Measurements from ENCODE around the gene UBAC2.

UBAC2 gene

DNA sequence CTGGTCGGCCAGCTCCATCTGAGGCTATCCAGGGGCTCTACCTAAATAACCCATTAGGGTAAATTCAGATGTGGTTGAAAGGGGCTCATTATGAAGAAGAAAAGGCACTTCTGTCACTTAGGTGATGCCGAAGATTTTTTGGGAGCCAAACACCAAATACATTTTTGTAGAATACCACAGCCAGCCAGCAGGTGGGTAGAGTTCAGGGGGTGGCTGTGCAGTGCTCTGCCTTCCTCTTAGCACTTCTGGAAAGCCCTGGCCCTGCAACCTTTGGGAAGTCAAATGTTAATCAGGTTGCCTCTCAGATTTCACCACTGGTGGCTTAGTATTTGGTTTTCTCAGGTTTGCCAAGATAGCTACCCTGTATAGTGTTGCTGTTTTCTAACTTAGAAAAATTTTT, 76.1 kb downstream of the UBAC2 start:
- no peak for TF ChIP-seq EZH2 (IDR thresholded peaks at IDR 0.05; ENCODE audit: borderline replicate concordance, low read length)
- peak; percentile 20; the same call in 1 of the 2 replicates for TF ChIP-seq CTCF (IDR thresholded peaks at IDR 0.05; ENCODE audit: low read length)
- Histone ChIP-seq H3K4me2 (ENCODE audit: low read length) (no peak overlapping the region), H3K36me3 (ENCODE audit: insufficient read depth, low read length) (peaks cover 20% of the 10 kb centered on the region), H4K20me1 (ENCODE audit: insufficient read depth, low read length) (no peaks in the 10 kb centered on the region), H3K4me1 (ENCODE audit: insufficient read depth, low read length, severe bottlenecking) (peaks cover 8% of the 10 kb centered on the region), H3K79me2 (ENCODE audit: insufficient read depth, low read length) (no peaks in the 10 kb centered on the region), H3K9me2 (ENCODE audit: low read depth, low read length) (no peaks in the 10 kb centered on the region), H3K9me3 (ENCODE audit: low read length) (no peaks in the 10 kb centered on the region), H2AFZ (ENCODE audit: low read length) (no peak overlapping the region), H3F3A (ENCODE audit: insufficient read depth, low read length) (no peaks in the 10 kb centered on the region), H3K4me3 (ENCODE audit: low read depth, low read length, poor library complexity, severe bottlenecking) (no peak overlapping the region), H3K27me3 (ENCODE audit: insufficient read depth, low read length) (no peaks in the 10 kb centered on the region), H3K27ac (ENCODE audit: low read depth, low read length, poor library complexity, severe bottlenecking) (no peak overlapping the region), H3K9ac (ENCODE audit: low read length) (no peak overlapping the region)

GRCh38 chr13:99277629-99278028, 77.0 kb downstream of the UBAC2 start:
- Histone ChIP-seq H4K20me1 (ENCODE audit: insufficient read depth, low read length) (no peaks in the 10 kb centered on the region), H3K4me2 (ENCODE audit: low read length) (no peak overlapping the region), H2AFZ (ENCODE audit: low read length) (no peak overlapping the region), H3K9me3 (ENCODE audit: low read length) (no peaks in the 10 kb centered on the region), H3K9ac (ENCODE audit: low read length) (no peak overlapping the region), H3F3A (ENCODE audit: insufficient read depth, low read length) (no peaks in the 10 kb centered on the region), H3K27me3 (ENCODE audit: insufficient read depth, low read length) (no peaks in the 10 kb centered on the region), H3K79me2 (ENCODE audit: insufficient read depth, low read length) (no peaks in the 10 kb centered on the region), H3K4me3 (ENCODE audit: low read depth, low read length, poor library complexity, severe bottlenecking) (no peak overlapping the region), H3K36me3 (ENCODE audit: insufficient read depth, low read length) (peaks cover 11% of the 10 kb centered on the region), H3K9me2 (ENCODE audit: low read depth, low read length) (no peaks in the 10 kb centered on the region), H3K27ac (ENCODE audit: low read depth, low read length, poor library complexity, severe bottlenecking) (no peak overlapping the region), H3K4me1 (ENCODE audit: insufficient read depth, low read length, severe bottlenecking) (peaks cover 15% of the 10 kb centered on the region)
- TF ChIP-seq CTCF (IDR thresholded peaks at IDR 0.05; ENCODE audit: low read length) (no peak), EZH2 (IDR thresholded peaks at IDR 0.05; ENCODE audit: borderline replicate concordance, low read length) (no peak)

DNA sequence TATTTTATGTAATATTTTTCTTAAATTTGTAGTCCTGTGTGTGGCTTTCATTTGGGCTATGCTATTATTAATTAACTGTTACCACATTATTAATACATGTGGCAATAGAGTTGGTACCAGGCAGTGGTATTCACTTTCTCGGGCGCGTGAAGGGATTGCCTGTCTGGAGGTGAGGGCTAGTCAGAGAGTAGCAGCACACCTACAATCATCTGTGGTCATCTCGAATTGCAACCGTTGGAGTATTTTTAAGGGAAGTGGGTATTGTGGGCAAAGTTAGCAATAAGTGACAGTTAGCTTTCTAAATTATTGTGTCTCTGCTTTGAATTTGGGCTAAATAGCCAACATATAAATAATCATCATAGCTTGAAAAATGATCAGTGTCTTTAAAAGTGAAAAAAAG, 77.5 kb downstream of the UBAC2 start:
- Histone ChIP-seq H3K36me3 (ENCODE audit: insufficient read depth, low read length) (peaks cover 9% of the 10 kb centered on the region), H3K4me1 (ENCODE audit: insufficient read depth, low read length, severe bottlenecking) (peaks cover 21% of the 10 kb centered on the region), H3K9me2 (ENCODE audit: low read depth, low read length) (no peaks in the 10 kb centered on the region), H3K4me3 (ENCODE audit: low read depth, low read length, poor library complexity, severe bottlenecking) (no peak overlapping the region), H2AFZ (ENCODE audit: low read length) (no peak overlapping the region), H3F3A (ENCODE audit: insufficient read depth, low read length) (no peaks in the 10 kb centered on the region), H3K79me2 (ENCODE audit: insufficient read depth, low read length) (no peaks in the 10 kb centered on the region), H3K4me2 (ENCODE audit: low read length) (no peak overlapping the region), H4K20me1 (ENCODE audit: insufficient read depth, low read length) (no peaks in the 10 kb centered on the region), H3K27me3 (ENCODE audit: insufficient read depth, low read length) (no peaks in the 10 kb centered on the region), H3K9ac (ENCODE audit: low read length) (no peak overlapping the region), H3K9me3 (ENCODE audit: low read length) (no peaks in the 10 kb centered on the region), H3K27ac (ENCODE audit: low read depth, low read length, poor library complexity, severe bottlenecking) (no peak overlapping the region)
- no peak for TF ChIP-seq CTCF (IDR thresholded peaks at IDR 0.05; ENCODE audit: low read length)
- no peak for TF ChIP-seq EZH2 (IDR thresholded peaks at IDR 0.05; ENCODE audit: borderline replicate concordance, low read length)

Measured in OCI-LY1 (cell line).